ENCODE measurements around the gene SPINK5.
"Not testable (repeated sequence)": the region's sequence is repeated elsewhere in the genome, so short reads cannot be mapped to it uniquely, and the experiment has no call there.

Gene SPINK5

GRCh38 chr5:148063861-148064260 lies at the start of gene SPINK5:
TSS of gene SPINK5 (plus strand) at chr5:148063980. CDS start at chr5:148064045, 65 bp downstream.
- DNase-seq (ENCODE audit: low read depth in 4 of 4, low spot score in 1 of 4), result no peak

- DNase-seq (ENCODE audit: low read depth in 4 of 4, low spot score in 1 of 4), result no peak
These were observed 49.5 kb upstream of the SPINK5 start for GRCh38 chr5:148014276-148014675.

DNA sequence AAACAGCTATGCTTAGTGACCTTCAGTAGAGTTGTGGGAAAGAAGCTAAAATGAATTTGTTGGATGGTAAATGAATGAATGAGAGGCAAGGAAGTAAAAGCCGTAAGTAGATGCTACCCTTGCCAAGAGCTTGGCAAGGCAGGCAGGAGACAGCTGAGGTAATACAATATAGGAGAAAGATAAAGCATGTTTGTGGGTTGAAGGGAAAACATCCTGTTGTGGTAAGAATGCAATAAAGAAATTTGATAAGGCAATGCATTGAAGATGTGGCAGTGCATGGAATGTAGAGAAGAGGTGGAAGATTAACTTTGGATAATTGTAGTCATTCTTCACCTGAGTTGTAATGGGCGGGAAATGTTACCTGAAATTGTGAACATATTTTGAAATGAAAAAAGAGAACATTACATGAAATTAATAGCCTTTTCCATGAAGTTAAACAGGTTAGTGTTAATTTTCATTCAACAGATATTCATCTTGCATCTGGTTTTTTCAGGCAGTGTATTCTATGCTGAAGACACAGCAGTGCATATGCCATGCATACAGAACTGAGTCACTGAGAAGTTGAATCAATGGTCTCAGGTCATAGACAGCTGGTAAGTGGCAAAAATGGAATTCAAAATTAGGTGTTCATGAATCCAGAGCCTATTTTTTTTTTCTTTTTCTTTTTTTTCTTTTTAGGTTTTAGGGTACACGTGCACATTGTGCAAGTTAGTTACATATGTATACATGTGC lies 43.4 kb upstream of the SPINK5 start:
- no peak for DNase-seq (ENCODE audit: low read depth in 4 of 4, low spot score in 1 of 4)

DNA sequence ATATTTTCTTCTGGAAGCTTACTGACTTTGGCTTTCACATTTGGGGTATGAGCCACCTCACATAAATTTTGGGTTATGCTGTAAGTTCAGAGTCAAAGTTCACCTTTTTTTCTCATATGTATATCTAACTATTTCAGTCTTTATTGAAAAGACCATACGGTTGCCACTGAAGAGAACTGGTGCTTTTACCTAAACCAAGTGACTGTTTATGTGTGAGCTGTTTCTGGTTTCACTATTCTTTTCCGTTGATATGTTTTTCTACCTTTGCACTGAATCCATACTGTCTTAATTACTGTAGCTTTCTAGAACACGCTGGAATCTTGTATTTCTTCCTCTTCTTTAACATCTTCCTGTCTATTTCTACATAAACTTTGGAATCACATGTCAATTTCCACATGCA lies 36.3 kb upstream of the SPINK5 start:
- DNase-seq (ENCODE audit: low read depth in 4 of 4, low spot score in 1 of 4), result no peak

- DNase-seq (ENCODE audit: low read depth in 4 of 4, low spot score in 1 of 4), result no peak
These were observed 34.6 kb upstream of the SPINK5 start for GRCh38 chr5:148029131-148029530.

GRCh38 chr5:148033134-148033533 lies 30.6 kb upstream of the SPINK5 start:
- DNase-seq (ENCODE audit: low read depth in 4 of 4, low spot score in 1 of 4), result no peak

- DNase-seq (ENCODE audit: low read depth in 4 of 4, low spot score in 1 of 4), result no peak
These were observed 28.1 kb upstream of the SPINK5 start for GRCh38 chr5:148035676-148036075.

DNA sequence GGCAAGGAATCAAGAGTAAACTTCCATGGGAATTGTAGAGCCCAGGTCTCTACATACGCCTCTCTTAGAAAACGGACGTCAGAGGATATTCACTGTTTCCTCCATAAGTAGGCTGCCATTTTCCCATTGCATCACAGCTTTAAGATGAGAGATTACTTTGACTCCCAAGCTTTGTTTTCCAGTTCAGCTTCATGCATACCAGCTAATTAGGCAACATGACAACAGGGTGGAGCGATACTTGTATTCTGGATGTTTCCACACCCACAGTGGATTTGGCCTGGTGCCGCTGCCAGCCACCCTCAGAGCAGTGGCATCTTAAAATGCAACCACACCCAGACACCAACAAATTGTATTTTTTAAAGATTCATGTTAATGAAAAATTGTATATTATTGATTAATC lies 20.9 kb upstream of the SPINK5 start:
- DNase-seq (ENCODE audit: low read depth in 4 of 4, low spot score in 1 of 4), result no peak

- no peak for DNase-seq (ENCODE audit: low read depth in 4 of 4, low spot score in 1 of 4)
These were observed 20.1 kb upstream of the SPINK5 start for GRCh38 chr5:148043705-148044104.

GRCh38 chr5:148055160-148055559 lies 8.6 kb upstream of the SPINK5 start:
- not testable (repeated sequence) for DNase-seq (ENCODE audit: low read depth in 4 of 4, low spot score in 1 of 4)

DNA sequence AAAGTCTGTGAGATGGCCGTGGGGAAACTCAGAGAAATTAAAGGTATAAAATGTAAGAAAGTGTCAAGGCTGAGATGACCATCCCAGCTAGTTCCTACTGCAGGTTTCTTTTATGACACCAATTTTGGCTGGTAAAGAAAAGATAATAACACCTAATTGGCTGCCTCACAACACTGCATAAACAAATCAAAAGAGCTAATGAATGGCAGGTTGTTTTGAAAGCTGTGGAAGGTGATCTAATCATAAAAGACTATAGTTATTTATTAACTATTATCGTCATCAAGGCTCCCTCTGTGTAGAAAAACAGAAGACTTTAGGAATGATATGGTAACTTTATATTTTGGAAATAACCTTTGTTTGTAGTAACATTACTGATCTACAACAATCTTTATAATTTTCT lies 3.5 kb upstream of the SPINK5 start:
- no peak for DNase-seq (ENCODE audit: low read depth in 4 of 4, low spot score in 1 of 4)

- no peak for DNase-seq (ENCODE audit: low read depth in 4 of 4, low spot score in 1 of 4)
These were observed 2.9 kb upstream of the SPINK5 start for GRCh38 chr5:148060881-148061280.

- DNase-seq (ENCODE audit: low read depth in 4 of 4, low spot score in 1 of 4), result no peak
These were observed 6.8 kb downstream of the SPINK5 start for GRCh38 chr5:148070621-148071020.

- no peak for DNase-seq (ENCODE audit: low read depth in 4 of 4, low spot score in 1 of 4)
These were observed 8.4 kb downstream of the SPINK5 start for GRCh38 chr5:148072207-148072606.

DNA sequence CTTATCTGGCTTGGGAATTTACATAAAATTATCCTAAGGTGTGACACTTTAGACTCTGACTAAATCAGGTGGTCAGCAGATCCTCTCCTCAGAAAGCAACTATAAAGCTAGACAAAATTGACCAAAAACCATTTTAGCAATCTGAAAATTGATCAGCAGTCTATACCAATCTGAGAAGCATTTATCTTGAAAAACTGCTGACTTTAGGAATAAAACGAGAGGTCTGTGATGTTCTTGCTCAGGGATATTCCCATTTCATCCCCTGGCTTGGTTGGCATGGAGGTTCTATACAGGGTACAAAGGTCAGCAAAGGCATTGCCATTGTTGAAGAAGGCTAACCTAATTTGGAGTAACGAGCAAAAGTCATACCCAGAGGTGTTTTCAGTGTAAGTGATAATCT lies 11.7 kb downstream of the SPINK5 start:
- DNase-seq (ENCODE audit: low read depth in 4 of 4, low spot score in 1 of 4), result no peak

DNA sequence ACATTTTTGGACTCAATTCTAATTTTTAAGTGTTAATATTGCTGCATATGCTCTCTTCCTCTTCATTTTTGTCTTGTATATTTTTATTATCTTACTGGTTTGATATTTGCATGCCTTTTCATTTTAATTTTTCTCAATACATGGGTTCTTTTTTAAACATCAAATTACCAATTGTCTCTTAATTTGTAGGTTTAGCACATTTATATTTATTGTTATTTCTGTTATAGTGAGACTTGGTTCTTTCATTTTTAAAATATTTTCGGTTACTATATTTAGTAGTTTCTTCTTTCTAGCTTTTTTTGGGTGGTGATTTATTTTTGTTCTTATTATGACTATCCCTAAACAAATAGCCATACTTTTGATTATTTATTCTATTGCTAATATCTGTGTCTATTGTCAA lies 19.4 kb downstream of the SPINK5 start:
- DNase-seq (ENCODE audit: low read depth in 4 of 4, low spot score in 1 of 4), result no peak

DNA sequence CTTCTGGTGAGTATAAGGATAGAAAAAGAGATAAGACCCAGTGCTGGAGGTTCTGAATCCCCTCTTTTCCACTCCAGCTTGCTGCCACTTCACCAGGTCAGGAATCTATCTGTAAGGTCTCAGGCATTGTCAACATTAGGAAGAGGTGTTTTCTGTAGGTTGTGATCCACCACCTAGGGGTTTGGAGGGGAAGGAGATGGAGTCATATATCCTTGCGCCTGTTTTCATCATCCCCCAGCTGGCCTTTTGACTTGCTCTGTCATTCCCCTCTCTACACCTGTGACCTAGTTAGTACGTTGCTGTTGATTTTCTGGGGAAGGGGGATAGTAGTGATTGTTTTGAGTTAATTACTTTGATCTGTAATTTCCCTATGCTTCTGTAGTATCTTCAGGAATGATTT lies 20.5 kb downstream of the SPINK5 start:
- no peak for DNase-seq (ENCODE audit: low read depth in 4 of 4, low spot score in 1 of 4)

DNA sequence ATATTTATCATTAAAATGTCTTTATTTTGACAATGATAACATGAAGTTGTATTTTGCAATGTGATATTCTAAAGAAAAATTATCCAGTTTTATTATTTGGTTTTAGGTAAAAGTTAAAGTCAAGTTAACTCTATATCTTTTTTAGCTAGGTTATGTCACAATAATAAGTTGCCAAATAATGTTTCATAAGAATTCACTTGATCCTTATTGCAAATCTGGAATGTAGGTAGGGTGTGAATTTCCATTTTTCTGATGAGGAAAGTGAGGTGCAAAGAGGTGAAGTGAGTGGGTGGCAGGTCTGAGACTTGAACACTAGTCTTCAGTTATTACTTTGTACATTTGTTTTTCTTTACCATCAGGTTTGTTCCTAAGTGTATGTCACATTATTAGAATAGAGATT lies 21.5 kb downstream of the SPINK5 start:
- no peak for DNase-seq (ENCODE audit: low read depth in 4 of 4, low spot score in 1 of 4)

DNA sequence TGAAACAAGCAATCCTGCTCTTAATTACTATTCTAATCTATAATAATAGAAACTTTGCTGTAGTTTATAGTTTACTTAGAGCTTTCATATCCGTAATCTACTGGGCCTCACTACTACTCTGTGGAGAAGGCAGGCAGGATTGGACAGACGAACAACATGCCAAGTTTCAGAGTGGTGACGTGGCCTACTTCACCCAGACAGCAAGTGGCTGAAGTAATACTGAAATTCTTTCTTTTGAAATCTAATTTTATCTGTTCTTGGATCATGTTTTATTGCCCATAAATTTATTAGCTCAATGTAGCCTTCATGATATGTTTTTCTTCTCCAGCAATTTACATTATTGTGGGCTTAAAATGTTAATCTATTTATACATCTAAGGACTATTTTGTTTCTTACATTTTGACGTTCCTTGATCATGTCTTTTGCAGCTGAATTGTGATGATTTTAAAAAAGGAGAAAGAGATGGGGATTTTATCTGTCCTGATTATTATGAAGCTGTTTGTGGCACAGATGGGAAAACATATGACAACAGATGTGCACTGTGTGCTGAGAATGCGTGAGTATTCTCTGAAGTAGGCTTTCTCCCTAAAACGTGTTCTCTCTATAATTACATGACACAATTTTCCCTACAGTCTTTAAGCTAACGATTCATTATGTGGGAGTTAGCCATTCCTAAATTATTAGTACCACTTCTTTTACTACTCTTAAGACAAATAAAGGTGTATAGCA lies 22.4 kb downstream of the SPINK5 start:
- DNase-seq (ENCODE audit: low read depth in 4 of 4, low spot score in 1 of 4), result no peak

- DNase-seq (ENCODE audit: low read depth in 4 of 4, low spot score in 1 of 4), result no peak
These were observed 26.5 kb downstream of the SPINK5 start for GRCh38 chr5:148090146-148090772.

GRCh38 chr5:148090773-148091250 lies 27.0 kb downstream of the SPINK5 start:
- no peak for DNase-seq (ENCODE audit: low read depth in 4 of 4, low spot score in 1 of 4)
